K562 (cell line): Measurements from ENCODE around the gene TLL1.

ENCODE experiments used
- ZBTB43 ChIP-seq: sonication (generic); formaldehyde crosslinking; IDR thresholded peaks from 2 replicates; pipeline ENCODE4 v1.8.0; 2023; ENCODE audit warnings: mild to moderate bottlenecking, missing genetic modification reagents
- ZNF316 ChIP-seq: fragments of 450-650 bp; IDR thresholded peaks from 2 replicates; pipeline ENCODE4 v1.6.1; 2016
- TF ChIP-seq, protein P1 (sequence below), 3 experiments: IDR thresholded peaks in 2 of 3; conservative IDR thresholded peaks in 1 of 3; 2 replicates each; pipeline ENCODE4 v1.5.1; 2011 to 2012; ENCODE audit warnings: low read length in 3 of 3, mild to moderate bottlenecking in 3 of 3, control low read depth in 2 of 3, improper control_type of control experiment in 1 of 3, inconsistent platforms in 1 of 3, low read depth in 1 of 3, mixed read lengths in 1 of 3, moderate library complexity in 1 of 3; ENCODE audit not compliant: insufficient read depth in 2 of 3

DNA sequence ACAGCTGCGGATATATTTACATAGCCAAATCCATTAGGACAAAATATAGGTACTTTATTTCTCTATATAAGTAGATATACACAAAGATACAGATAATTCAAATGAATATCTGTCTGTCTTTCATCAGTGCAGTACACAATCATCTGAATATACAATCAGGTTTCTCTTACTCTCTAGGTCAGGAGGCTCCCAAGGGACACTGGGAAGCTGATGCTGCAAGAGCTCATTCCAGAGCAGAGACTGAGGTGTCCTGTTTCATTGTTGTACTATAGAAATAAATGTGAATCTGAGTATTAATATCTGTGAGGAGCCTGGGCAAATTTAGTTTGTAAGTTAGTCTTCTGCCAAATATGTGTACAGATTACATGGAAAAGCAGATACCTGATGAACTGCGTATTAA lies 4.2 kb downstream of the TLL1 start:
- TF ChIP-seq, protein P1, sequence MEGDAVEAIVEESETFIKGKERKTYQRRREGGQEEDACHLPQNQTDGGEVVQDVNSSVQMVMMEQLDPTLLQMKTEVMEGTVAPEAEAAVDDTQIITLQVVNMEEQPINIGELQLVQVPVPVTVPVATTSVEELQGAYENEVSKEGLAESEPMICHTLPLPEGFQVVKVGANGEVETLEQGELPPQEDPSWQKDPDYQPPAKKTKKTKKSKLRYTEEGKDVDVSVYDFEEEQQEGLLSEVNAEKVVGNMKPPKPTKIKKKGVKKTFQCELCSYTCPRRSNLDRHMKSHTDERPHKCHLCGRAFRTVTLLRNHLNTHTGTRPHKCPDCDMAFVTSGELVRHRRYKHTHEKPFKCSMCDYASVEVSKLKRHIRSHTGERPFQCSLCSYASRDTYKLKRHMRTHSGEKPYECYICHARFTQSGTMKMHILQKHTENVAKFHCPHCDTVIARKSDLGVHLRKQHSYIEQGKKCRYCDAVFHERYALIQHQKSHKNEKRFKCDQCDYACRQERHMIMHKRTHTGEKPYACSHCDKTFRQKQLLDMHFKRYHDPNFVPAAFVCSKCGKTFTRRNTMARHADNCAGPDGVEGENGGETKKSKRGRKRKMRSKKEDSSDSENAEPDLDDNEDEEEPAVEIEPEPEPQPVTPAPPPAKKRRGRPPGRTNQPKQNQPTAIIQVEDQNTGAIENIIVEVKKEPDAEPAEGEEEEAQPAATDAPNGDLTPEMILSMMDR (IDR thresholded peaks at IDR 0.05 in 2 of 3, conservative IDR thresholded peaks at IDR 0.05 in 1 of 3; ENCODE audit: insufficient read depth in 2 of 3, low read depth in 1 of 3, low read length in 3 of 3) = no peak
- no peak for TF ChIP-seq ZNF316
- no peak for TF ChIP-seq ZBTB43 (CRISPR knock-in tag)
